Ectodermal cell (in vitro differentiated cells): ENCODE measurements around the gene MDK.

ENCODE experiments used
- H3K27ac ChIP-seq: 2 replicates; pipeline ENCODE4 v1.7.0; 2013; ENCODE audit warnings: mild to moderate bottlenecking, low read depth, low read length; ENCODE audit not compliant: insufficient read depth, poor library complexity, severe bottlenecking
- H3K27me3 ChIP-seq: 2 replicates; pipeline ENCODE4 v1.7.0; 2013; ENCODE audit warnings: mild to moderate bottlenecking, low read length; ENCODE audit not compliant: insufficient read depth, control insufficient read depth, poor library complexity, severe bottlenecking
- H3K36me3 ChIP-seq: one replicate; pipeline ENCODE4 v1.7.0; 2013; ENCODE audit warnings: low read length; ENCODE audit not compliant: control insufficient read depth, insufficient read depth
- H3K4me1 ChIP-seq: one replicate; pipeline ENCODE4 v1.7.0; 2013; ENCODE audit warnings: low read length; ENCODE audit not compliant: control insufficient read depth, insufficient read depth
- H3K4me3 ChIP-seq: 2 replicates; pipeline ENCODE4 v1.7.0; 2013; ENCODE audit warnings: low read depth, low read length, control low read depth; ENCODE audit not compliant: insufficient read depth
- H3K9me3 ChIP-seq: 2 replicates; pipeline ENCODE4 v1.7.0; 2013; ENCODE audit warnings: mild to moderate bottlenecking, low read length, moderate library complexity; ENCODE audit not compliant: control insufficient read depth
- WGBS, 2 experiments: methylation state at CpG; one replicate each; pipeline ENCODE4 v1.1.7; 2013; ENCODE audit warnings: missing lambda C conversion rate in 2 of 2; 5-methylcytosine and 5-hydroxymethylcytosine counted together

The MDK gene

DNA sequence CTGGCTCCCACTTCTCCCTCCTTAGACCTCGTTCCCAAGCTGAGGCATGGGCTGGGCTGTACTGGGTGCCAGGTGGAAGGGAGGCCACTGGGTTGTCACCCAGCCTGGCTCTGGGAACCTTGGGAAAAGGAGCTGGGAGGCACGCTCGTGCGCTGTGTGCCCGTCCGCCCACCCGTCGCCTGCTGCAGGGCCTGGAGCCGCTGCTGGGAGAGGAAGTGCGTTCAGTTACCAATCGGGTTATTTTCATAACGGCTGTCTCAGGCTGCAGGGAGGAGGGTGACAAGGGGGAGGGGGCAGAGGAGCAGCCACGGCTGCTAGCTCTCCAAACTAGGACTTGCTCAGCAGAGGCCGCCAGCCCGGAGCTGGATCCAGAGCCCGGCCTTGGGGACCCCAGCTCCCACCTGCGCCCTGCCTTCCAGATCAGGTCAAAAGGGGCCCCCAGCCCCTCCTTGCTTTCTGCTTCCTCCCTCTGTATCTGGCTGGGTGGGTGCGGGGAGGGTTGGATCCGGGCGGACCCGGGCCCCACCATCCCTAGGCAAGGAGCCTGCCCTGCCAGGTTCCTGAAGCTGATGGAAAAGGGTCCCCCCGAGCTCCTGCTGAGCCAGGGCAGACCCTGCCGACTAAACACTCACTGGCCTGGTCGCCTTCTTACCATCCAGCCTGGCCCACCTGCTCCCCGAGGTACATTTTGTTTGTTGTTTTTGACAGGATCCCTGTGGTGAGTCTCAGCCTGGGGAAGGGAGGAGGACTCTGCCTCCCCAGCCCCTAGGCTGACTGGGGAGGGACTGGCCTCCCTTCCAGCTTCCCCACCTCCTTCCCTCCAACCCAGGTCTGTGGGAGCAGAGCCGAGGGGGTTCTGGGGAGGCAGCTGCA is 19.9 kb upstream of the MDK start:
- 70 to 74% methylated on average over 26 of the region's 26 CpGs for WGBS, 2 experiments

DNA sequence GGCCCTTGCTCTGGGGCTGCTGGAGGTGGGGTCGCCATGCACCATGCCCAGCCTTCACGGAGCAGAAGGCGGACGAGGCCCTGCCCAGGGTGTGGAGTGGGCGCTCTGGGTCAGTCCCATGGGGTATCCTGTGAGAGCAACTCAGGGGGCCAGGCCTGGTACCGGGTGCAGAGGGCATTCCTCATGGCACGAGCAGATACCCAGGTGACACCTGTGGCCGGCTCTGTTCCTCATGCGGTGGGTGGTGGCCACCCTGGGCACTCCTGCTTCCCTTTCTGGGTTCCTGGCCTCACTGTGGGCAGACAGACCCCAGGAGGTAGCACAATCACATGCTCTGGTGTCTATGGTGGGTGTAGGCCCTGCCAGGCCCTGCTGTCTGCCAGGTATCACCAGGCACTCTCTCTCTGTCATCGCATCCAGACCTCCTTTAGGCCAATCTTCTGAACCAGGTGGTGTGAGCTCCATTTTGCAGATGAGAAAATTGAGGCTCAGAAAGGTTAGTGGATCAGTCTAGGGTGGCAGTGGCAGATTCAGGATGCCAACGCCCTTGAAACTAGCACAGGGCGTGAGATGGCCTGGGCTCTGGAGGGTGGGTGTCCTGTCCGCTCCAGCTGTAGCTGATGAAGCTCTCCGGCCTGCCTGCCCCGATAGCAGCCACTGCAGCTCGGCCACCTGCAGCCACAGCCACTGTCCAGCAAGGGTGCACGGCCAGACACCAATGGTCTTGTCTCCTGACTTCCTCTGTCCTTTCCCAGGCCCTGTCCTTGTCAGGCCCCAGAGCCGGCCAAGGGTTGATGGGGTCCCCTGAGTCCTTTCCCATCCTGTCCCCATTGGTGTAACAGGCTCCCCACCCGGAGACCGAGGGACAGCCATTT is 19.1 kb upstream of the MDK start:
- Histone ChIP-seq H3K27me3 (no peaks in the 10 kb centered on the region), H3K36me3 (no peaks in the 10 kb centered on the region), H3K27ac (no peak overlapping the region), H3K9me3 (no peaks in the 10 kb centered on the region), H3K4me1 (peaks cover 33% of the 10 kb centered on the region), H3K4me3 (no peak overlapping the region)
- 95 to 96% methylated on average over 20 of the region's 20 CpGs for WGBS, 2 experiments

More for the DNA sequence above, 19.9 kb upstream of the MDK start:
- no peak overlapping the region for H3K4me3 ChIP-seq
- H3K27ac ChIP-seq, result no peak overlapping the region
- no peaks in the 10 kb centered on the region for H3K9me3 ChIP-seq
- no peaks in the 10 kb centered on the region for H3K27me3 ChIP-seq
- H3K36me3 ChIP-seq, result no peaks in the 10 kb centered on the region
- H3K4me1 ChIP-seq, result peaks cover 35% of the 10 kb centered on the region

DNA sequence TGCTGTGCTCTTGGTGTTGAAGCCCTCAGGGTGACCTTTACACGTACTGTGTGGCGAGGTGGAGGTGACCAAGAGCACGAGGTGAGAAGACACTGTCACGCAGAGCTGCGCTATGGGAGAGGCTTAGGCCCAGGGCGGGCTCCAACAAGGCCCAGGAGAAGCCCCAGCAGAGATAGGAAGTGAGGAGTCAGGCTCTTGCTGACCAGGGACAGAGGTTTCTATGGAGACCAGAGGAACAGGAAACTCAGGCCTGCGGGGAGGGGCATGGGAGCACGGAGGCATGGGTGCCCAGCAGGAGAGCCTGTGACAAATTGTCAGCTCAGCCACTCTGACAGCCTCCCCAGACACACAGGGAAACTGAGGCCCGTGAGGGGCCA is 18.4 kb upstream of the MDK start:
- Histone ChIP-seq H3K27ac (peak overlapping the region; percentile 55), H3K4me1 (peaks cover 31% of the 10 kb centered on the region)
- WGBS, 2 experiments, result 71 to 73% methylated on average over 9 of the region's 9 CpGs

DNA sequence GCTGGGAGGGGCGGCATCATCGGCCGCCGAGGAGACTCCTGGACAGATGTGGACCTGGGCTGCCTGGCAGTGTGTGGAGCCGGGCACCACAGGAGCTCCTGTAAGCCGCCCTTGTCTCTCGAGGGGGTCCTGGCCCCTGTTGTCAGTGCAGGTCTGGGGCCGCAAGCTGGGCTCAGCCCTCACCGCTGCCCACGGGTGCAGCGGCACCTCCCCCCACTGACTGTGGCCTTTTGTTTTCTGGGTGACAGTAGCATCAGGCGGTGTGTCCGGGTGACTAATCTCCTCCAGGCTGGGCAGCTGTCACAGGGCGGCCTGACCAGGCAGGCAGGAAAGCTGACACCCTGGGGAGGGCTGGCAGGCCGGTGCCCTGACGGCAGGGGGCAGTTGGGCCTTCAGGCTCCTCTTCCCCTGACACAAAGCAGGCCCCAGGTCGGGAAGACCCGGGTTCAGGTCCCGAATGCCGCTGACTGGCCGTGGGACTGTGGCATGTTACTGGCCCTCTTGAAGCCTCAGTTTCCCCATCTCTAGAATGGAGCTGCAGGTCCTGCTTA is 17.9 kb upstream of the MDK start:
- WGBS, 2 experiments, result 86 to 89% methylated on average over 21 of the region's 21 CpGs
- no peak overlapping the region for H3K4me3 ChIP-seq
- no peaks in the 10 kb centered on the region for H3K9me3 ChIP-seq
- no peaks in the 10 kb centered on the region for H3K36me3 ChIP-seq
- peak overlapping the region; percentile 55 for H3K27ac ChIP-seq
- no peaks in the 10 kb centered on the region for H3K27me3 ChIP-seq
- peaks cover 31% of the 10 kb centered on the region for H3K4me1 ChIP-seq

More for the DNA sequence above, 18.4 kb upstream of the MDK start:
- no peaks in the 10 kb centered on the region for H3K27me3 ChIP-seq
- no peaks in the 10 kb centered on the region for H3K36me3 ChIP-seq
- H3K4me3 ChIP-seq, result no peak overlapping the region
- H3K9me3 ChIP-seq, result no peaks in the 10 kb centered on the region

DNA sequence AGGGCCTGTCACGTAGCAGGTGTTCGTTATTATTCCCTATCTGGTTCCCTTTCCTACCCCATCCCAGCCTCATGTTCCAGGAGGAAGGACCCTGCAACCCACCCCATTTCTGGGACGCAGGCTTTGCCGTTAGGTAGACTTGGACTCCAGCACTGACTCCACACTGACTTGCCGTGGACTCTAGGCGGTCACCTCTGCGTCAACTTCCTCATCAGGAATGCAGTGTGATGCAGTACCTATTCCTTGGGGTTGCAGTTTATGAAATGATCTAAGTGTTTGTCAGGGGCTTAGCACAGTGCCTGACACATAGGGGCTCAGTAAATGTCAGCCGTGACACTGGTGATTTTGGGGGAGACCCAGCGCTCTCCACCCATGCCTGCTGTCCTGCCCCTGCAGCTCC is 17.4 kb upstream of the MDK start:
- no peaks in the 10 kb centered on the region for H3K36me3 ChIP-seq
- H3K4me3 ChIP-seq, result no peak overlapping the region
- peaks cover 31% of the 10 kb centered on the region for H3K4me1 ChIP-seq
- WGBS, 2 experiments, result 93 to 95% methylated on average over 9 of the region's 9 CpGs
- H3K9me3 ChIP-seq, result no peaks in the 10 kb centered on the region
- no peak overlapping the region for H3K27ac ChIP-seq
- no peaks in the 10 kb centered on the region for H3K27me3 ChIP-seq

DNA sequence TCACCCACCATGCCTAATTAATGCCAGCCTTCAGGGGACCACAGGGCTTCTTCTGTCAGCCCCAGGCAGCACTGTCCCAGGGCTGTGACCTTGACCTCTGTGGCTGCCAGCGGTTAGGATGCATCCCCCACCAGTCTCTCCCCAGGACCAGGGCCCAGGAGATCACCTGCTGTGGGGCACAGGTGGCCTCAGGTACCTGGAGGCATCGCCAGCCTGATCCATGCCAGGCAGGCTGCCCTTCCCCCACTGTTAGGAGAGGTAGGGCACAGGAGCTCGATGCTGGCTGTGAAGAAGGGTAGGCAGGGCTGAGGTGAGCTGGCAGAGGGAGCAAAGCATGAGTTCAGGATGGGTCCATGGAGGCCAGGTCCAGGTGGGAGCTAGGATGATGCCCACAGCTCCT is 16.7 kb upstream of the MDK start:
- no peak overlapping the region for H3K4me3 ChIP-seq
- H3K27me3 ChIP-seq, result no peaks in the 10 kb centered on the region
- H3K36me3 ChIP-seq, result no peaks in the 10 kb centered on the region
- WGBS, 2 experiments, result 88 to 92% methylated on average over 3 of the region's 3 CpGs
- H3K27ac ChIP-seq, result no peak overlapping the region
- H3K4me1 ChIP-seq, result peaks cover 34% of the 10 kb centered on the region
- H3K9me3 ChIP-seq, result no peaks in the 10 kb centered on the region

DNA sequence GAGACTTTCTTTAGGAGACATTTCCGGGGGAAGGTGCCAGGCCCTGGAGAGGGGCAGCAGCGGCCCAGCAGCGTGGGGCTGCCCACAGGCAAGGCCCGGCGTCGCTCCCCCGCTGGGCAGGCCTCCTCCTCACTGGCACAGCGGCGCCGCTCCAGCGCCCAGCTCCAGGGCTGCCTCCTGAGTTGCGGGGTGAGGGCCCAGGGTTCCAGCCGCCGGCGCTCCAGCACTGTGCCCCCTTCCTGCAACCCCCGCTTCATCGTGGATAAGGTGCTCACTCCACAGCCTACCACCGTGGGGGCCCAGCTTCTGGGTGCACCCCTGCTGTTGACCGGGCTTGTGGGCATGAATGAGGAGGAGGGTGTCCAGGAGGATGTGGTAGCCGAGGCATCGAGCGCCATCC is 15.2 kb upstream of the MDK start:
- 95 to 96% methylated on average over 22 of the region's 22 CpGs for WGBS, 2 experiments
- H3K27ac ChIP-seq, result no peak overlapping the region
- H3K27me3 ChIP-seq, result no peaks in the 10 kb centered on the region
- peaks cover 33% of the 10 kb centered on the region for H3K4me1 ChIP-seq
- no peaks in the 10 kb centered on the region for H3K9me3 ChIP-seq
- no peak overlapping the region for H3K4me3 ChIP-seq
- no peaks in the 10 kb centered on the region for H3K36me3 ChIP-seq

DNA sequence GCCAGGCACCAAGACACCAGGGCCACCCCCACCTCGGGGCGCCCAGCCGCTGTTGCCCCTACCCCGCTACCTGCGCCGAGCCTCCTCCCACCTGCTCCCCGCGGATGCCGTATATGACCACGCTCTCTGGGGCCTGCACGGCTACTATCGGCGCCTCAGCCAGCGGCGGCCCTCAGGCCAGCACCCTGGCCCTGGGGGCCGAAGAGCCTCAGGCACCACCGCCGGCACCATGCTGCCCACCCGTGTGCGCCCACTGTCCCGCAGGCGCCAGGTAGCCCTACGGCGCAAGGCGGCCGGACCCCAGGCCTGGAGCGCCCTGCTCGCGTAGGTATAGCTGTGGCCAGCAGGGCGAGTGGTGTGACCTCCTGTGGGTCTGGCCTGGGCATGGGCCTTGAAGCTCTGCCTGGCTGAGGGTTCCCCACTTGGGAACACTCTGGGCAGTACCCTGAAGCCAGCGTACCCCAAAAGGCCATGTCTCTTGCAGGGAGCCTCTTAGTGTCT is 14.8 kb upstream of the MDK start:
- H3K36me3 ChIP-seq, result no peaks in the 10 kb centered on the region
- no peak overlapping the region for H3K4me3 ChIP-seq
- H3K9me3 ChIP-seq, result no peaks in the 10 kb centered on the region
- peaks cover 29% of the 10 kb centered on the region for H3K4me1 ChIP-seq
- H3K27ac ChIP-seq, result no peak overlapping the region
- no peaks in the 10 kb centered on the region for H3K27me3 ChIP-seq
- 95 to 96% methylated on average over 31 of the region's 31 CpGs for WGBS, 2 experiments

DNA sequence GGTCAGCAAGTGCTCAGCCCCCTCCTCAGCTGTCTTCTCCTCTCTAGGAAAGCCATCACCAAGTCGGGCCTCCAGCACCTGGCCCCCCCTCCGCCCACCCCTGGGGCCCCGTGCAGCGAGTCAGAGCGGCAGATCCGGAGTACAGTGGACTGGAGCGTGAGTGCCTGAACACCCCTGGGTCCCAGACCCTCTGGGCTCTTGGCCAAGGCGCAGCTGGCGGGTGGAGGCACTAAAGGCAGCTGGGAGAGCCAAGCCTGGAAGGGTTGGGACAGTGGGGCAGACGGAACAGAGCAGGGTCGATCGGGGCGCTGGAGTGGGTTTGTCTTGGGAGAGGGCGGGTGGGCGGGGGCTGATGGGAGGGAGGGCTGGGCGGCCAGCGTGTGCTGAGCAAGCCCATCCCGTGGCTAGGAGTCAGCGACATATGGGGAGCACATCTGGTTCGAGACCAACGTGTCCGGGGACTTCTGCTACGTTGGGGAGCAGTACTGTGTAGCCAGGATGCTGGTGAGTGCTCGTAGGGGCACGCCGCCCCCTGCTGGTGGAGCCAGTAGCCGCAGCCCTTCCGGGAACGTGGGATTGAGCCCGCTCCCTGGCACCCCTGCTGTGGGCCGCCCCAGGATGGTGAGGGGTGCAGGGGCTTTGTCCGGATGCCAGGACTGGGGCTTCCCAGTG is 14.1 kb upstream of the MDK start:
- Histone ChIP-seq H3K36me3 (no peaks in the 10 kb centered on the region), H3K4me3 (no peak overlapping the region), H3K4me1 (peaks cover 22% of the 10 kb centered on the region), H3K27me3 (no peaks in the 10 kb centered on the region), H3K9me3 (no peaks in the 10 kb centered on the region), H3K27ac (no peak overlapping the region)
- WGBS, 2 experiments, result 52 to 56% methylated on average over 32 of the region's 32 CpGs
